Adipose tissue (tissue), 3 donors: ENCODE measurements around the gene SH2D4B. TPM values are rescaled to one million over a fixed set of nuclear protein-coding genes. Genes with fewer than 3 reads are reported as not detected.
"Not testable (repeated sequence)": the region's sequence is repeated elsewhere in the genome, so short reads cannot be mapped to it uniquely, and the experiment has no call there.

Experiments
- H3K27ac ChIP-seq: one replicate; pipeline ENCODE4 v1.5.1; 2013; ENCODE audit warnings: low read depth, low read length
- WGBS, 3 donors: extraction: QIAGEN DNeasy Blood & Tissue Kit; methylation state at CpG; one replicate each; pipeline ENCODE4 v1.1.7; 2013; 5-methylcytosine and 5-hydroxymethylcytosine counted together
- polyA plus RNA-seq, 3 donors: library from polyadenylated mRNA; stranded (reverse); fragments of 200-250 nt; gene quantifications; one replicate each; pipeline ENCODE4 v1.2.3, GENCODE V29; 2013
- donor health status: healthy with polysubstance abuse.
- donor health status: Bipolar disorder and iron deficiency.
- donor health status: healthy.

Gene SH2D4B
- polyA plus RNA-seq, 3 donors: 0.04 TPM; not detected in 2

- 59 to 72% (median 67%) methylated on average over 8 of the region's 8 CpGs for WGBS, 3 donors
- H3K27ac ChIP-seq: no peak overlapping the region
Observed at GRCh38 chr10:80537086-80537735, 491 bp upstream of the SH2D4B start.

DNA sequence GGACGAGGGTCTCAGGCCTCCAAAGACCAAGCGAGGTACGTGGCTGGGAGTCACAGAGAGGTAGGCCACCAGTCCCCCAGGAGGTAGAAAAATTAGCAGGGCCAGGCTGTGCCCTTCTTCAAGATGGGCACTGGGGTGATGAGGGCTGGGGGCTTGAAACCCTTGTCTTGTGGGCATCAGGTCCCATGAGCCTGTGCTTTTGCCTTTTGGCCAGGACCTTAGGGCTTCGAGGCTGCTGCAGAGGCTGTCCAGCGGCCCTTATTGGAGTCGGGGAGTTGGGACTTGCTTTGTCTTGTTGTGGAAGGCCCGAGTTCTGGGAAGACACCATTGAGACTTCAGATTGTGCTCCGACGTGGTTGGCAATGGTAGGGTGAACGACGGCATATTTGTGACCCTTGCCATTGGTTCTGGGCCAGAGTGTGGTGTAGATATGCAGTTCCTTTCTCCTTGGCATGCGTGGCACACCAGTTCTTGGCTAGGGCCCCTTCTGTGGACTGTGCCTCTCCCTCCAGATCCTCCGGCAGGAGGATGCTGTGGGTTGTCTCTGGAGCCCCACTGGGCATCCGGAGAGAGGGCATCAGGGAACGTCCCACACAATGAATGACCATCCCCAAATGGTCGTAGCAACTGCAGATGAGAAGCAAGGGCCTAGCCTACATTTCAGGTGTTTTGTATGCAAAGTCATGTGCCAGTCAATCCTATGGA lies 931 bp downstream of the SH2D4B start:
- 83 to 94% (median 87%) methylated on average over 16 of the region's 16 CpGs for WGBS, 3 donors
- H3K27ac ChIP-seq: no peak overlapping the region

GRCh38 chr10:80539421-80540031 lies 1.8 kb downstream of the SH2D4B start:
- WGBS, 3 donors: 71 to 86% (median 82%) methylated on average over 7 of the region's 7 CpGs
- no peak overlapping the region for H3K27ac ChIP-seq

DNA sequence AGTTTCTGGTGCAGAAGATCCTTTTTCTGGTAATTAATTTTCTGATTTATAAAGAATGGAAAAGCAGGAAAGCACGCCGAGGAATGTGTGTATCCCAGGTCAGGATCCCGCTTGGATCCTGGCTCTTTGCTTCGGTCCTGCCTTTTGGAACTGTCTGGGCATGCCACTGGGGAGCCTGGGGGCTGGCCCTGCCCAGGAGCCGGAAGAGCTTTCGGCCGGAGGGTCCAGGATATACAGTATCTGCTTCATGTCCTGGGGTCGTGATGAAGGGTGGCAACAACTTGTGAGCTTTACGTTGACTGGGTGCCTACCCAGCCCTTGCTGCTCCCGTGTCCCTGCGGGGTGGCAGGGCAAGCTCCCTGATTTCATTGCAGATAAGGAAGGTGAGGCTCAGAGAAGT lies 2.4 kb downstream of the SH2D4B start:
- H3K27ac ChIP-seq: no peak overlapping the region
- WGBS, 3 donors: 68 to 77% (median 70%) methylated on average over 11 of the region's 11 CpGs

- 54 to 70% (median 69%) methylated on average over 9 of the region's 9 CpGs for WGBS, 3 donors
- H3K27ac ChIP-seq: no peak overlapping the region
Observed at GRCh38 chr10:80540618-80540980, 2.9 kb downstream of the SH2D4B start.

GRCh38 chr10:80540981-80541750 lies 3.5 kb downstream of the SH2D4B start:
- 59 to 74% (median 70%) methylated on average over 11 of the region's 11 CpGs for WGBS, 3 donors
- H3K27ac ChIP-seq: no peak overlapping the region

GRCh38 chr10:80542053-80542452 lies 4.4 kb downstream of the SH2D4B start:
- WGBS, 3 donors: 79 to 84% (median 83%) methylated on average over 4 of the region's 4 CpGs
- H3K27ac ChIP-seq: no peak overlapping the region

GRCh38 chr10:80542652-80543318 lies 5.1 kb downstream of the SH2D4B start:
- 88 to 94% (median 93%) methylated on average over 15 to 19 of the region's 19 CpGs for WGBS, 3 donors
- no peak overlapping the region for H3K27ac ChIP-seq

DNA sequence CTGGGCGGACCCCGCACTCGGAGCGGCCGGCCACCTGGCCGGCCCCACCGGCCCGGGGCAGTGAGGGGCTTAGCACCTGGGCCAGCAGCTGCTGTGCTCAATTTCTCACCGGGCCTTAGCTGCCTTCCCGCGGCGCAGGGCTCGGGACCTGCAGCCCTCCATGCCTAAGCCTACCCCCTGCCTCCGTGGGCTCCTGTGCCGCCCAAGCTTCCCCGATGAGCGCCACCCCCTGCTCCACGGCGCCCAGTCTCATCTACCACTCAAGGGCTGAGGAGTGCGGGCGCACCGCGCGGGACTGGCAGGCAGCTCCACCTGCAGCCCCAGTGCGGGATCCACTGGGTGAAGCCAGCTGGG lies 5.6 kb downstream of the SH2D4B start:
- H3K27ac ChIP-seq: not testable (repeated sequence)
- 95 to 98% (median 96%) methylated on average over 22 to 25 of the region's 25 CpGs for WGBS, 3 donors

GRCh38 chr10:80544316-80544953 lies 6.7 kb downstream of the SH2D4B start:
- WGBS, 3 donors: 87 to 93% (median 92%) methylated on average over 12 of the region's 12 CpGs
- H3K27ac ChIP-seq: no peak overlapping the region

DNA sequence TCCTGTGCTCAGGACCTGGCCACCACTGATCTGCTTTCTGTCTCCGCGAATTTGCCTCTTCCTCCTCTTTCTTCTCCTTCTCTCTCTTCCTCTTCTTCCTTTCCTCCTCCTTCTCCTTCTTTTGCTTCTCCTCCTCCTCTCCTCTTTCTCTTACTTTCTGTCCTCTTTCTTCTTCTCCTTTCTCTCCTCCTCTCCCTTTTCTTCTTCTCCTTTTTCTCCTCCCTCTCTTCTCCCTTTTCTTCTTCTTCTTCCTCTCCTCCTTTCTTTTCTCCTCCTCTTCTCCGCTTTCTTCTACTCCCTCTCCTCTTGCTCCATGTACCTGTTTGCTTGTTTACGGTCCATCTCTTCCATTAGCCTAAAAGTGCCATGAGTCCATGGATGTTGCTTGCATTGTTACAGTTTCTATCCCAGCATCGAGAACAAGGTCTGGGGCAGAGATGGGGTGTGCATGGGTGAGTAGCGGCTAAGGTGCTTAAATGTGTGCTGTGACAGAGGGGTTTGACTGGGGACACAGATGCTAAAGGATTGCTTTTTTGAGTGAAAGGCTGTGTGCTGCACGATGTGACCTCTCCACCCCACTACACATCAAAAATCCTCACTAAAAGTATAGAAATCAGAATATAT lies 7.7 kb downstream of the SH2D4B start:
- 84 to 87% (median 86%) methylated on average over 7 of the region's 7 CpGs for WGBS, 3 donors

GRCh38 chr10:80552151-80552646 lies 14.5 kb downstream of the SH2D4B start:
- no peak overlapping the region for H3K27ac ChIP-seq
- 20 to 47% (median 30%) methylated on average over 5 of the region's 5 CpGs for WGBS, 3 donors

More for the DNA sequence above, 7.7 kb downstream of the SH2D4B start:
- H3K27ac ChIP-seq: no peak overlapping the region

DNA sequence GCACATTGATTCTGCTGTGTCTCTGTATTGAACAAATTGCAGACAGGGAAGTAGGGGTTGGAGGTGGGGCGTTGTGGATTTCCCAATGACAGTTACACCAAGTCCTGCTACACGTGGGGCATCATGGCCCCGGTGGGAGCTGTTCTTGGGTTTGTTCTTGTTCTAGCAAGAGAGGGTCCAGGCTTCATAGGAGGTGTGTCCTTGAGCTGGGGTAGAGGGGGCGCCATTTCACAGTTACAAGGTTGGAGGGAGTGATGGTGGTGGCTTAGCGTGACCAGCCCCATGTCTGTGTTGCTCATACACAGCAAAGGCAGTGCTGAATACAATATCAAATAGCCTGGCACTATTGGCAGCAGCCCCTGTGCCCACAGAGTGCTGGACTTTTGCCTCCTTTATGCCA lies 15.7 kb downstream of the SH2D4B start:
- no peak overlapping the region for H3K27ac ChIP-seq
- 74 to 91% (median 81%) methylated on average over 5 of the region's 5 CpGs for WGBS, 3 donors

- WGBS, 3 donors: 89 to 95% (median 95%) methylated on average over 5 of the region's 5 CpGs
- no peak overlapping the region for H3K27ac ChIP-seq
Observed at GRCh38 chr10:80554050-80554449, 16.3 kb downstream of the SH2D4B start.

- no peak overlapping the region for H3K27ac ChIP-seq
- WGBS, 3 donors: 58 to 76% (median 68%) methylated on average over 5 of the region's 5 CpGs
Observed at GRCh38 chr10:80555415-80555814, 17.7 kb downstream of the SH2D4B start.

GRCh38 chr10:80561950-80562349 lies 24.2 kb downstream of the SH2D4B start:
- H3K27ac ChIP-seq: no peak overlapping the region

- H3K27ac ChIP-seq: no peak overlapping the region
- 79 to 88% (median 86%) methylated on average over 2 of the region's 2 CpGs for WGBS, 3 donors
Observed at GRCh38 chr10:80567292-80567691, 29.6 kb downstream of the SH2D4B start.
